OCI-LY1 (cell line): ENCODE results near the gene CHST11.

Source experiments
- H2AFZ ChIP-seq: fragments of 200-600 bp; sonication (generic), shearing (Covaris generic); 2 replicates; pipeline ENCODE4 v1.6.0; 2014; ENCODE audit warnings: antibody characterized with exemption, mild to moderate bottlenecking, low read length
- H3F3A ChIP-seq: fragments of 200-600 bp; sonication (generic), shearing (Covaris generic); 2 replicates; pipeline ENCODE4 v1.6.0; 2014; ENCODE audit warnings: mild to moderate bottlenecking, antibody characterized with exemption, low read length, moderate library complexity; ENCODE audit not compliant: insufficient read depth
- H3K27ac ChIP-seq: fragments of 200-600 bp; sonication (generic); 2 replicates; pipeline ENCODE4 v1.5.1; 2014; ENCODE audit warnings: low read length, mixed run types, mild to moderate bottlenecking, low read depth; ENCODE audit not compliant: poor library complexity, severe bottlenecking
- H3K27me3 ChIP-seq: fragments of 200-600 bp; sonication (generic); 2 replicates; pipeline ENCODE4 v1.6.0; 2014; ENCODE audit warnings: antibody characterized with exemption, mild to moderate bottlenecking, low read length, moderate library complexity; ENCODE audit not compliant: insufficient read depth
- H3K36me3 ChIP-seq: fragments of 200-600 bp; sonication (generic); 2 replicates; pipeline ENCODE4 v1.6.1; 2014; ENCODE audit warnings: mild to moderate bottlenecking, antibody characterized with exemption, low read length, moderate library complexity, mixed read lengths; ENCODE audit not compliant: insufficient read depth
- H3K4me1 ChIP-seq: fragments of 200-600 bp; sonication (generic); 2 replicates; pipeline ENCODE4 v1.5.1; 2014; ENCODE audit warnings: mild to moderate bottlenecking, low read length, moderate library complexity; ENCODE audit not compliant: insufficient read depth, severe bottlenecking
- H3K4me2 ChIP-seq: fragments of 200-600 bp; sonication (generic), shearing (Covaris generic); 2 replicates; pipeline ENCODE4 v1.6.1; 2014; ENCODE audit warnings: low read length
- H3K4me3 ChIP-seq: fragments of 200-600 bp; sonication (generic); 2 replicates; pipeline ENCODE4 v1.5.1; 2014; ENCODE audit warnings: low read length, low read depth, mild to moderate bottlenecking, mixed read lengths; ENCODE audit not compliant: poor library complexity, severe bottlenecking
- H3K79me2 ChIP-seq: fragments of 200-600 bp; shearing (Covaris generic); 2 replicates; pipeline ENCODE4 v1.6.1; 2016; ENCODE audit warnings: mixed run types, low read length, mixed read lengths; ENCODE audit not compliant: insufficient read depth
- H3K9ac ChIP-seq: fragments of 200-600 bp; sonication (generic), shearing (Covaris generic); 2 replicates; pipeline ENCODE4 v1.6.1; 2014; ENCODE audit warnings: mild to moderate bottlenecking, low read length, mixed read lengths
- H3K9me2 ChIP-seq: fragments of 200-600 bp; sonication (generic), shearing (Covaris generic); 2 replicates; pipeline ENCODE4 v1.6.1; 2014; ENCODE audit warnings: low read depth, mild to moderate bottlenecking, low read length, mixed read lengths
- H3K9me3 ChIP-seq: fragments of 200-600 bp; shearing (Covaris generic); 2 replicates; pipeline ENCODE4 v1.6.1; 2014; ENCODE audit warnings: low read length, mixed read lengths
- H4K20me1 ChIP-seq: fragments of 200-600 bp; sonication (generic), shearing (Covaris generic); 2 replicates; pipeline ENCODE4 v1.6.0; 2016; ENCODE audit warnings: mild to moderate bottlenecking, low read length; ENCODE audit not compliant: insufficient read depth
- EZH2 ChIP-seq: fragments of 200-600 bp; sonication (generic), shearing (Covaris generic); IDR thresholded peaks from 2 replicates; pipeline ENCODE4 v1.8.0; 2017; ENCODE audit warnings: borderline replicate concordance, mixed run types, mild to moderate bottlenecking, antibody characterized with exemption, low read length, moderate library complexity, mixed read lengths
- TF ChIP-seq, protein P1 (sequence below): fragments of 200-600 bp; sonication (generic), shearing (Covaris generic); IDR thresholded peaks from 2 replicates; pipeline ENCODE4 v1.5.1; 2017; ENCODE audit warnings: mild to moderate bottlenecking, antibody characterized with exemption, low read length, moderate library complexity, mixed read lengths

The CHST11 gene

DNA sequence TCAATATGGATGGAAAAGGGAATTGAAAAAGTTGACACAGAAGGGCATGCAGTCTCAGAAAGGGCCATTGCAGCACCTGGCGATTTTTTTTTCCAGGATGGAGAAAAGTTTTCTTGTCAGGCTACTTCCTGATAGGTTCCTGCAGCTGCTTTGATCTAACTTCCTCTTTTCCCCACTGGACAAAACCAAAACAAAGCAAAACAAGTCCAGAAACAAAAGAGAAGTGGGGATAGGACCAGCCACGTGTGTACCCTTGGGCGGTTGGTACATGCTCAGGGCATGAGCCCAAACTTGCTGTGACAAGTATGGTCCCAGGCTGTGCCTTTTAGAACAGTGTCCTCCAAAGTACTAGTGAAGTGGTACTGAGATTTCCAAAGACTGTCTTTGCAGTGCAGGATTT is 89.8 kb downstream of the CHST11 start:
- Histone ChIP-seq H3F3A (no peaks in the 10 kb centered on the region), H3K9ac (no peak overlapping the region), H3K9me3 (no peaks in the 10 kb centered on the region), H3K36me3 (no peaks in the 10 kb centered on the region), H4K20me1 (no peaks in the 10 kb centered on the region), H3K27ac (no peak overlapping the region), H3K4me2 (no peak overlapping the region), H3K4me1 (peaks cover 20% of the 10 kb centered on the region), H3K4me3 (no peak overlapping the region), H3K79me2 (no peaks in the 10 kb centered on the region), H3K9me2 (no peaks in the 10 kb centered on the region), H3K27me3 (no peaks in the 10 kb centered on the region), H2AFZ (no peak overlapping the region)
- no peak for TF ChIP-seq EZH2
- TF ChIP-seq, protein P1, sequence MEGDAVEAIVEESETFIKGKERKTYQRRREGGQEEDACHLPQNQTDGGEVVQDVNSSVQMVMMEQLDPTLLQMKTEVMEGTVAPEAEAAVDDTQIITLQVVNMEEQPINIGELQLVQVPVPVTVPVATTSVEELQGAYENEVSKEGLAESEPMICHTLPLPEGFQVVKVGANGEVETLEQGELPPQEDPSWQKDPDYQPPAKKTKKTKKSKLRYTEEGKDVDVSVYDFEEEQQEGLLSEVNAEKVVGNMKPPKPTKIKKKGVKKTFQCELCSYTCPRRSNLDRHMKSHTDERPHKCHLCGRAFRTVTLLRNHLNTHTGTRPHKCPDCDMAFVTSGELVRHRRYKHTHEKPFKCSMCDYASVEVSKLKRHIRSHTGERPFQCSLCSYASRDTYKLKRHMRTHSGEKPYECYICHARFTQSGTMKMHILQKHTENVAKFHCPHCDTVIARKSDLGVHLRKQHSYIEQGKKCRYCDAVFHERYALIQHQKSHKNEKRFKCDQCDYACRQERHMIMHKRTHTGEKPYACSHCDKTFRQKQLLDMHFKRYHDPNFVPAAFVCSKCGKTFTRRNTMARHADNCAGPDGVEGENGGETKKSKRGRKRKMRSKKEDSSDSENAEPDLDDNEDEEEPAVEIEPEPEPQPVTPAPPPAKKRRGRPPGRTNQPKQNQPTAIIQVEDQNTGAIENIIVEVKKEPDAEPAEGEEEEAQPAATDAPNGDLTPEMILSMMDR: no peak

DNA sequence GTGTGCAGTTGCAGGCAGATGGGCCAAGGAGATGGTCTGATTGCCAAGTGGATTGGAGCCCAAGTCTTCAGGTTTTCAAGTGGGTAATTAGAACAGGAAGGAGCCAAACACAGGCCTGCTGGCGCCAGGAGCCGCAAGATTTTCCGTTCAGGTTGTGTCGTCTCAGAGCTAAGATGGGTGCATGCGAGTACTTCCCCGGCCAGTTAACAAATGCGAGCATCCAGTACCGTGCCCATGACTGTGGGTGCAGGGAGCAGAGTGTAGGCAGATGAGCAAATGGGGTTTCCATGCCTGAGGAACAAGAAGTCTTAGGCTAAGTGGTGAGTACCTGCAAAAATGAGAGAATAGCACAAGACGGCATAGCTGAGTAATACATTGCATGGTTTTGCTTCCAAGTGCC is 90.5 kb downstream of the CHST11 start:
- no peaks in the 10 kb centered on the region for H3F3A ChIP-seq
- H3K9ac ChIP-seq: no peak overlapping the region
- H3K4me3 ChIP-seq: no peak overlapping the region
- H3K9me3 ChIP-seq: no peaks in the 10 kb centered on the region
- no peaks in the 10 kb centered on the region for H4K20me1 ChIP-seq
- H3K27me3 ChIP-seq: no peaks in the 10 kb centered on the region
- no peaks in the 10 kb centered on the region for H3K9me2 ChIP-seq
- no peak overlapping the region for H3K4me2 ChIP-seq
- H3K4me1 ChIP-seq: peaks cover 23% of the 10 kb centered on the region
- TF ChIP-seq, protein P1: no peak
- no peak for TF ChIP-seq EZH2
- H3K27ac ChIP-seq: no peak overlapping the region
- no peak overlapping the region for H2AFZ ChIP-seq
- H3K36me3 ChIP-seq: no peaks in the 10 kb centered on the region
- H3K79me2 ChIP-seq: no peaks in the 10 kb centered on the region

DNA sequence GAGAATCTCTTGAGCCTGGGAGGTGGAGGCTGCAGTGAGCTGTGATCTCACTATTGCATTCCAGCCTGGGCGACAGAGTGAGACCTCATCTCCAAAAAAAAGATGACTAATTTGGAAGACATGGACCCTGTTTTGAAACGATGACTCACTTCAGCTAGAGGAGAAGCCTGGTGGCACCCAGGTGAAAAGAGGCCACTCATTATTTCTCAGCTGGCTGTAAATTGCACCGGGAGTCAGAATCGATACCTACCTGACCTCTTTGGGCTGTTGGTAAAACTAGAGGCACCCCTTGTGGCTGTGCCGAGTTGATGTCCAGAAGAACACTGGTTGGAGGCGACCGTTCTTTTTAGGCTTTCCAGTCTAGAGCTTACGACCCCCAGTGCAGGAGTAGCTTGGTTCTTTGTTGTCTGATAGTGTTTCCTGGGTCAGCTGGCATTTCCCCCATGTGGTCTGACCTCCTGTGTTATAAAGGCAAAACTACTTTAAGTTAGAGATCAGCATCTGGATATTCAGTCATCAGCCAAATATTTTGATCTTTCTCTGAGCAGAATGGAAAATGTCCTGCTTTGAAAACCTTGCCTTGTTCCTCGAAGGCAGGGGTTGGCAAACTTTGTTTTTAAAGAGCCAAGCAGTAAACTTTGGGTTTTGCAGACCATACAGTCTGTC is 93.2 kb downstream of the CHST11 start:
- H3K4me3 ChIP-seq: no peak overlapping the region
- H2AFZ ChIP-seq: no peak overlapping the region
- TF ChIP-seq, protein P1: no peak
- no peak for TF ChIP-seq EZH2
- H3F3A ChIP-seq: no peaks in the 10 kb centered on the region
- peaks cover 23% of the 10 kb centered on the region for H3K4me1 ChIP-seq
- no peak overlapping the region for H3K9ac ChIP-seq
- H3K4me2 ChIP-seq: no peak overlapping the region
- H4K20me1 ChIP-seq: no peaks in the 10 kb centered on the region
- H3K27me3 ChIP-seq: no peaks in the 10 kb centered on the region
- H3K9me3 ChIP-seq: no peaks in the 10 kb centered on the region
- H3K36me3 ChIP-seq: no peaks in the 10 kb centered on the region; the same call in 1 of the 2 replicates
- H3K9me2 ChIP-seq: no peaks in the 10 kb centered on the region
- H3K79me2 ChIP-seq: no peaks in the 10 kb centered on the region
- no peak overlapping the region for H3K27ac ChIP-seq
